Sigmoid colon (tissue), 4 donors: ENCODE results near the gene DYNLRB1.

Source experiments
- EP300 ChIP-seq, 4 donors: sonication (generic); formaldehyde crosslinking; IDR thresholded peaks; one replicate each; pipeline ENCODE4 v1.6.1; 2017; ENCODE audit warnings: antibody characterized with exemption in 4 of 4
- POLR2A ChIP-seq, 2 donors: fragments of 450-650 bp; IDR thresholded peaks; one replicate each; pipeline ENCODE4 v1.6.1; 2016; ENCODE audit warnings: antibody characterized with exemption in 2 of 2, mild to moderate bottlenecking in 2 of 2, moderate library complexity in 2 of 2
- POLR2AphosphoS5 ChIP-seq, 4 donors: sonication (generic); formaldehyde crosslinking; IDR thresholded peaks; one replicate each; pipeline ENCODE4 v1.6.1; 2017; ENCODE audit warnings: antibody characterized with exemption in 4 of 4
- TF ChIP-seq, protein P1 (sequence below), 4 experiments: fragments of 450-650 bp in 3 of 4; fragments of 200-600 bp in 1 of 4; IDR thresholded peaks; one replicate each; pipeline ENCODE4 v1.5.1; 2016 to 2019; ENCODE audit warnings: antibody characterized with exemption in 4 of 4, mild to moderate bottlenecking in 3 of 4, moderate library complexity in 2 of 4

DNA sequence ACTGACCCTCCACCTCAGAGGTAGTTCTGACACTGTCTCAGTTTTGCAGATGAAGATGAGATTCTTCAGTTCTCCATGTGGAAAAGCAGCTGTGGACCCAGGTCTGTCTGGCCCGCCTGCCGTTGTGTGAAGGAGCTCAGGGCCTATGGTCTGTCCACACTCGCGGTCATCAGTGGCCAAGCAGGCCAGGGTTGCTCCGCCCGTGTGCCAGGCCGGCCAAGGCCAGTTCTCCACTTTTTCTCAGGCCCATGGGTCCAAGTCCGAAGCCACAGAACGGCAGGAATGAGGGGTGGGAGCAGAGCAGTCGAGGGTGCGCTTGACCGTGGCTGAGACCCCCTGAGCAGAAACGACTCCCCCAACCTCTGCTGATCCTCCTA, 33.7 kb downstream of the DYNLRB1 start:
- TF ChIP-seq, protein P1, sequence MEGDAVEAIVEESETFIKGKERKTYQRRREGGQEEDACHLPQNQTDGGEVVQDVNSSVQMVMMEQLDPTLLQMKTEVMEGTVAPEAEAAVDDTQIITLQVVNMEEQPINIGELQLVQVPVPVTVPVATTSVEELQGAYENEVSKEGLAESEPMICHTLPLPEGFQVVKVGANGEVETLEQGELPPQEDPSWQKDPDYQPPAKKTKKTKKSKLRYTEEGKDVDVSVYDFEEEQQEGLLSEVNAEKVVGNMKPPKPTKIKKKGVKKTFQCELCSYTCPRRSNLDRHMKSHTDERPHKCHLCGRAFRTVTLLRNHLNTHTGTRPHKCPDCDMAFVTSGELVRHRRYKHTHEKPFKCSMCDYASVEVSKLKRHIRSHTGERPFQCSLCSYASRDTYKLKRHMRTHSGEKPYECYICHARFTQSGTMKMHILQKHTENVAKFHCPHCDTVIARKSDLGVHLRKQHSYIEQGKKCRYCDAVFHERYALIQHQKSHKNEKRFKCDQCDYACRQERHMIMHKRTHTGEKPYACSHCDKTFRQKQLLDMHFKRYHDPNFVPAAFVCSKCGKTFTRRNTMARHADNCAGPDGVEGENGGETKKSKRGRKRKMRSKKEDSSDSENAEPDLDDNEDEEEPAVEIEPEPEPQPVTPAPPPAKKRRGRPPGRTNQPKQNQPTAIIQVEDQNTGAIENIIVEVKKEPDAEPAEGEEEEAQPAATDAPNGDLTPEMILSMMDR (IDR thresholded peaks at IDR 0.05), result no peak
- TF ChIP-seq POLR2A (IDR thresholded peaks at IDR 0.05) (no peak), POLR2AphosphoS5 (IDR thresholded peaks at IDR 0.05) (no peak), EP300 (IDR thresholded peaks at IDR 0.05) (no peak)
